ENCODE data around the gene COPB2. TPM values are rescaled to one million over a fixed set of nuclear protein-coding genes. Genes with fewer than 3 reads are reported as not detected.

COPB2 gene
- total and polyA plus RNA-seq, 10 of the 15 experiments (the other 5 are each of a cell fraction or from before 2014, with no cell fraction given): 51.3 to 143 (median 116) TPM

DNA sequence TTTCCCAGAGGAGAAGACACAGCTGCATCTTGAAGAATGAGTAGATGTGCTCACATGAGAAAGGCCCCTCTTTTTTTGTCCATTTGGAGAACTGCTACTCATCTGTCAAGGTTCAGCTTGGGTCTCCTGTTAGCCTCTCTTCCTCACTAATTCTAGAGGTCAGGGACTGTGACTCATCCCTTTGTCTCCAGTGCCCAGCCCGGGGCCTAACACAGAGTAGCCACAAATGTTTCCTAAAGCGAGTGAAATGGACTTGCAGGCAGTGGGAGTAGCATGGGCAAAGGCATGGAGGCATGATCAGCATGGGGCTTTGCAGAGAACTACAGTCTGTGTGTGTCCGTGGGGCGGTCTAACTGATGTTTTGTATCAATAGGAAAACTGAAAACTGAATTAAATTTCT is 79.6 kb downstream of the COPB2 start:
- ATAC-seq (no peak), DNase-seq (ENCODE audit: low read depth, low spot score) (no peak), FAIRE-seq (no peak)
- 21% methylated on average over 4 of the region's 4 CpGs for WGBS (ENCODE audit: insufficient coverage, insufficient replicate concordance, low lambda C conversion rate, missing lambda C conversion rate)
- H2AFZ ChIP-seq (ENCODE audit: control insufficient read depth, low read depth, low read length): no peak overlapping the region
- no peaks in the 10 kb centered on the region for H4K20me1 ChIP-seq (ENCODE audit: control insufficient read depth, insufficient read depth)
- H3K79me2 ChIP-seq (ENCODE audit: control insufficient read depth, insufficient read depth, low read length): no peaks in the 10 kb centered on the region
- in situ Hi-C loops (cut with MboI) (loop anchor here (10.0 kb wide), 2 partner anchors 205 to 375 kb away; no protein-coding TSS in a partner anchor), intact Hi-C loops (cut with micrococcal nuclease; ENCODE audit: unreplicated experiment) (no loop called here)
- no peak overlapping the region for H3K27ac ChIP-seq (ENCODE audit: control insufficient read depth, insufficient read depth)
- SMC1A ChIA-PET (ENCODE audit: uncharacterized antibody, unreplicated experiment): no interaction called here
- no peak overlapping the region for H3K4me2 ChIP-seq (ENCODE audit: control insufficient read depth, insufficient read depth)
- TF ChIP-seq EP300 (IDR thresholded peaks at IDR 0.05; ENCODE audit: borderline replicate concordance in 1 of 2, control insufficient read depth in 1 of 2, low read depth in 2 of 2, low read length in 2 of 2): no peak
- TF ChIP-seq, protein P1, sequence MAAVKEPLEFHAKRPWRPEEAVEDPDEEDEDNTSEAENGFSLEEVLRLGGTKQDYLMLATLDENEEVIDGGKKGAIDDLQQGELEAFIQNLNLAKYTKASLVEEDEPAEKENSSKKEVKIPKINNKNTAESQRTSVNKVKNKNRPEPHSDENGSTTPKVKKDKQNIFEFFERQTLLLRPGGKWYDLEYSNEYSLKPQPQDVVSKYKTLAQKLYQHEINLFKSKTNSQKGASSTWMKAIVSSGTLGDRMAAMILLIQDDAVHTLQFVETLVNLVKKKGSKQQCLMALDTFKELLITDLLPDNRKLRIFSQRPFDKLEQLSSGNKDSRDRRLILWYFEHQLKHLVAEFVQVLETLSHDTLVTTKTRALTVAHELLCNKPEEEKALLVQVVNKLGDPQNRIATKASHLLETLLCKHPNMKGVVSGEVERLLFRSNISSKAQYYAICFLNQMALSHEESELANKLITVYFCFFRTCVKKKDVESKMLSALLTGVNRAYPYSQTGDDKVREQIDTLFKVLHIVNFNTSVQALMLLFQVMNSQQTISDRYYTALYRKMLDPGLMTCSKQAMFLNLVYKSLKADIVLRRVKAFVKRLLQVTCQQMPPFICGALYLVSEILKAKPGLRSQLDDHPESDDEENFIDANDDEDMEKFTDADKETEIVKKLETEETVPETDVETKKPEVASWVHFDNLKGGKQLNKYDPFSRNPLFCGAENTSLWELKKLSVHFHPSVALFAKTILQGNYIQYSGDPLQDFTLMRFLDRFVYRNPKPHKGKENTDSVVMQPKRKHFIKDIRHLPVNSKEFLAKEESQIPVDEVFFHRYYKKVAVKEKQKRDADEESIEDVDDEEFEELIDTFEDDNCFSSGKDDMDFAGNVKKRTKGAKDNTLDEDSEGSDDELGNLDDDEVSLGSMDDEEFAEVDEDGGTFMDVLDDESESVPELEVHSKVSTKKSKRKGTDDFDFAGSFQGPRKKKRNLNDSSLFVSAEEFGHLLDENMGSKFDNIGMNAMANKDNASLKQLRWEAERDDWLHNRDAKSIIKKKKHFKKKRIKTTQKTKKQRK (IDR thresholded peaks at IDR 0.05; ENCODE audit: low read depth, low read length): no peak
- TF ChIP-seq, protein P2, sequence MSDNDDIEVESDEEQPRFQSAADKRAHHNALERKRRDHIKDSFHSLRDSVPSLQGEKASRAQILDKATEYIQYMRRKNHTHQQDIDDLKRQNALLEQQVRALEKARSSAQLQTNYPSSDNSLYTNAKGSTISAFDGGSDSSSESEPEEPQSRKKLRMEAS (IDR thresholded peaks at IDR 0.05; ENCODE audit: low read depth, low read length): no peak
- no peak overlapping the region for H3K9ac ChIP-seq (ENCODE audit: control insufficient read depth, insufficient read depth, low read length)
- H3K36me3 ChIP-seq (ENCODE audit: control insufficient read depth in 2 of 2, insufficient read depth in 2 of 2, low read length in 1 of 2): no peaks in the 10 kb centered on the region
- H3K4me3 ChIP-seq: no peak overlapping the region
- H3K4me1 ChIP-seq (ENCODE audit: control insufficient read depth, insufficient read depth, low read length): no peaks in the 10 kb centered on the region
- no peaks in the 10 kb centered on the region; a peak in 1 of 4 replicates for H3K27me3 ChIP-seq (replicated peaks in 1 of 2; ENCODE audit: control insufficient read depth in 2 of 2, insufficient read depth in 2 of 2, low read length in 1 of 2)
- RAD21 ChIA-PET (ENCODE audit: unreplicated experiment): no interaction called here
- no peaks in the 10 kb centered on the region for H3K9me3 ChIP-seq (replicated peaks; ENCODE audit: control insufficient read depth, insufficient read depth, low read length)
- POLR2A ChIA-PET: no interaction called here
- CTCF ChIA-PET: no interaction called here
- no TSS peak for BruUV-seq (replicated peaks)
